NOMO-1 treated with dmso at 0.1 percent for 144 hours (cell line): ENCODE measurements around the gene IFT88.

Experiments used
- DNase-seq: peaks from one replicate; lab custom pipeline; 2025; ENCODE audit not compliant: unreplicated experiment; lab: John Stamatoyannopoulos, UW

Gene IFT88

DNA sequence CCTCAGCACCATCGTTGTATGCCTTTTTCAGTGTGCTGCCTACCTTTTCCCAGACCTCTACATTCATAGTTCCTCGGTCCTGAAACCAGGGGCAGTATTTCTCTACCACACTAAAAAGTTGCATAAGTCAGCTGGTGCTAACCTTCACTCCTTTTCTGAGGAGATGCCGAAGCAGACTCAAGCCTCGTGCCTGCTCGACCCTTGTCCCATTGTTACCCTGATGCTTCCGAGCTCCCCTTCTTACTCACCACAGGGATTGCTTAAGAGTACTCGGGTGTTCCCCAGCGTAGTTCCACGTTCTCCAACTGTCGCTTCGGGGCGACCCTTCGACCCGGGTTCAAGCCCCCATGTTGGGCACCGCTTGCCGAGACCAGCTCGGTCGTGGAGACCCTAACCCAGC is 117.6 kb downstream of the IFT88 start:
- no peak for DNase-seq

DNA sequence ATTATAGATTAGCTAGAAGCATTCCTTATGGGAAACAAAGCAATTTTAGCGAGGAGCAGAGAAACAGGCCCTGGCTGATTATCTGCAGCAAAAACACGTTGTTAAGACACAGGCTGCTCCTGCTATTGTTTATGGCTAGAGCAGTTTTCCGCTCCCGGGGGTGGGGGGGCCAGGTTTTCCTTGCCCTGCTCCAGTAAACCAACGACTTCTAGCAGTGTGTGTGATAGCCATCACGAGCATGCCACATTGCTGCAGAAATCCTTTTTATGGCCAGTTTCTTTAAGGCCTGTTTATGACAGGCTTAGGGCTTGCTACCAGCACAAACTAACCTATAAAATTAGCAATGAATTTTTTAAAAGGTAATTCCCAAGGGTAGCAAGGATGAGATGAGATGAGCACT is 118.1 kb downstream of the IFT88 start:
- no peak for DNase-seq

DNA sequence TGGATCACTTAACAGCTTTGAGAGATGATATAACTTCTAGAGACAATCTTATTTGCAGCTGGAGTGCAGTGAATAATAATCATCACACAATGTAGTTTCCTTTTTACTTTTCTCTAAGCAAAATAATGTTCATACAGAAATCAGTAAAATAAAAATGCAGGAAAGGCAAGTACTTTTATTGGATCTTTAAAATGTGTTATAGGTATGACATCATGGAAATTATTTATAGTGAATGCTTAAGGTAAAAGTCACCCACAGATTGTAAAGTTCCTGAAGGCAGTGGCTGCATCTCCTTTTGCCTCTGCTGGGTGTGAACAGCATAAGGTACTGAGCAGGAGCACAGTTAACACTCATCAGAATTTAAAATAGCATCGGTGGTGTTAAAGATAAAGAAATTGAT is 119.2 kb downstream of the IFT88 start:
- DNase-seq, result no peak

DNA sequence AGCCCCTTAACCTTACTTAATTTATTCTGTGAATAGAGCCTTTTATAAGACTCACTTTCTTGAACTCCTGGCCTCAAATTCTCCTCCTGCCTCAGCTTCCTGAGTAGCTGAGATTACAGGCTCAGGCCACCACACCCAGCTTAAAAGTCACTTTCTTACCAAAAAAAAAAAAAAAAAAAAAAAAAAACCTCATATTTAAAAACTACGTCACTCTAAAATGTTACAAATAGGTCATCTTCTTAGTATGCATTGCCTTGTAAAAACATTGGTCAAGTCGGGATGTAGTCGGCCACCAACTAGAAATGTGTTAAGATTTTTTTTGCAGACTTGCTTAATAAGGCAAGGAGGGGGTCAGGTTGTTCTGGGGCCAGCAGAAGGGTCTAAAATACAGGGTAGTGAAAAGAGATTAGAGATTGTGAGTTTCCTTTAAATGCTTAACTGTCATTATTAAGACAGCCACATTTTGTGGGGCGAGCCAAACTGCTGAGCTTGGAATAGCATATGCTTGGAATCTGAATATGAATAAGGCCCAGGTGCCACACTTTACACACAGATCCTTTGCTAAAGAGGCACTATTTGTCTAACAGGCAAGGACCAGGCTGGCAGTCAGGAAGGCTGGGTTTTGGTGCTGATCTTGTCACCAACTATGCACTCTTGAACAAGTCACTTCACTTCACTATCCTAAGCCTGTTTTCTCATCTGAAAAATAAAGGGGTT is 120.1 kb downstream of the IFT88 start:
- DNase-seq, result no peak

DNA sequence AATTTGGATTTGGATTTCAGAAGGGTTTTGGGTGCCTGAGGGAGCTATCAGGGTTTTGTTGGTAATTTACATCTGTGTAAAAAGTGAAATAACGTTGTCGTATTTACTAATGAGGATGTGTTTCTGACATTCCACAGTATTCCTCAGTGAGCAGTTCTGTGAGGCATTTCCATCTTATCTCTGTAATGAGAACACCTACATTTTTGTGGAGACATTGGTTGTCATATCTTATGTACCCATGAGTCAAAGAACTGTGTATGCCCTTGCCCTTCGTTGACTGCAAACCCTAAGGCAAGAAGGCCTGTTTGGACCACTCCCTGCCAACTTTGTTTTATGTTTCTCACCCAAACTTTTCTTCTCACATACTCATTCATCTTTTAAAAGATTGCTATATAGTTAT is 122.3 kb downstream of the IFT88 start:
- DNase-seq, result no peak

DNA sequence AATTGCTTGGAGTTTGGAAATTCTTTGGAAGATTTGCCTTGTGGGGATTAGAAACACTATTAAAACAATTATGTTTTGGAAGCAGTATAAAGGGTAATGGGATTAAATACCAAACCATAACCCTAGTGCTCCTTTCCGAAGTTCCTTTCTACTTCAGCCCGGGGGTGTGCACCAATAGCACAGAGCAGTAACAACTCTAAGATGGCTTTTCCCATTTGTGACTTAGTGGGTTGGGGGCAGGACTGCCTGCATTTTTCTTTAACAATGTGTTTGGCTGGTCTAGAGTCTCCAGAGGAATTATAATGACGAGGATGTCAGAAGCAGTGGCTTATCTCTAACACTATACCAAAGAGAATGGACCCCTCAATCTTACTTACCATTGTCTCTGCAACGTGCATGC is 124.7 kb downstream of the IFT88 start:
- no peak for DNase-seq

DNA sequence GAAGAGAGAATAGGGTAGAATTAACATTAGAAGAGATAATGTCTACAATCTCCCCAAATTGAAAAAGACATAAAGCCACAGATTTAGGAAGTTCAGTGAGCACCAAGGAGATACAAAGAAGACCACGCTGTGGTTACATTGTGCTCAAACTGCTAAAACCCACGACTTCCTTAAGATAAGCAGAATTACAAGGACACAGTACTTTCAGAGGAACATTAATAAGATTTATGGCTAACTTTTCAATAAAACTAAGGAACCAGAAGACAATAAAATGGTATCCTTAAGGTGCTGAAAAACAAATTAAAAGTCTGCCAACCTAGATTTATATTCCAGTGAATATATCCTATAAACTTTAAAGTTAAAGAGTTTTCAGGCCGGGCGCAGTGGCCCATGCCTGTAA is 129.1 kb downstream of the IFT88 start:
- peak; percentile 7 for DNase-seq

DNA sequence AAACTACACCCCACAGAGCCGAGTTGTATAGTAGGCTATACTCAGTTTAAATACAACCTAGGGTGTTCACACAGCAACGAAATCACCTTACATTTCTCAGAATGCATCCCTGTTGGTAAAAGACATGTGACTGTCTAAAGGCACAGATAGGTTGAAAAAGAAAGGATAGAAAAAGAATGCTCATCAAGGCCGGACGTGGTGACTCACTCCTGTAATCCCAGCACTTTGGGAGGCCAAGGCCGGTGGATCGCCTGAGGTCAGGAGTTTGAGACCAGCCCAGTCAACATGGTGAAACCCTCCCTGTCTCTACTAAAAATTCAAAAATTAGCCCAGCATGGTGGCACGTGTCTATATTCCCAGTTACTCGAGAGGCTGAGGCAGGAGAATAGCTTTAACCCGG is 132.8 kb downstream of the IFT88 start:
- no peak for DNase-seq

DNA sequence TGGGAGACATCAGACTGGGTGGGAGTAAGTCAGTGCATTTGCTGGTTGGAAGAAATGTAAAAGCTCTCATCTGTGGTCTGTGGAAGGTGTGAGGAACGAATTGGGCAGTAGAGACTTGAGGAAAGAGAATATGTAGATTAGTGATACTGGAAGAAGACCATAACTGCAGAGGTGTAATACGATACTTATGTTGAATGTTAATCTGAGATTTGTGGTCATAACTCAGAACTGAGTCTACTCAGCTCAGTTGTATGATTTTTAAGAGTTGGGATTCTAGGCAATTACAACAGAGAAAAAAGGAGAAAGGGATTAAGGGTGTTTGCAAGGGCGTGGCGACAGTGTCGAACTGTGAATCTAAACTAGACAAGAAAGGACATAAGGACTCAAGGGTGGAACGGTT is 133.3 kb downstream of the IFT88 start:
- DNase-seq, result no peak

DNA sequence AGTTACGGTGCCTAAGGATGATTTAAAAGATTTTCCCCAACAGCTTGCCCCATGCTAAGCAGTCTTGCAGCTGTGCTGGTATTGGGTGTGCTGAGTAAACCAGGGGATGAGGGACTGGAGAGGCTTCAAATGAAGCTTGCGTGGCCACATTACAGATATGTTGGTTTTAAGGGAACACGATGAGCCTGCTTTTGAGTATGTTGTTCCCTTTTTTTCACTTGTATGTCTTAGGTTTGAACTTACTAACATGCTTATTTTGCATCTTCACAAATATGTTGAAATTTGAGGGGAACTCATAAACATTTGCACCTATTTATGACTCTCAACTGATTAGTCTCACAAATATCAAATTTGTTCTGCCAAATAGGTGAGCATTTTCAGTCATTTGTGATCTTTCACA is 134.5 kb downstream of the IFT88 start:
- no peak for DNase-seq

DNA sequence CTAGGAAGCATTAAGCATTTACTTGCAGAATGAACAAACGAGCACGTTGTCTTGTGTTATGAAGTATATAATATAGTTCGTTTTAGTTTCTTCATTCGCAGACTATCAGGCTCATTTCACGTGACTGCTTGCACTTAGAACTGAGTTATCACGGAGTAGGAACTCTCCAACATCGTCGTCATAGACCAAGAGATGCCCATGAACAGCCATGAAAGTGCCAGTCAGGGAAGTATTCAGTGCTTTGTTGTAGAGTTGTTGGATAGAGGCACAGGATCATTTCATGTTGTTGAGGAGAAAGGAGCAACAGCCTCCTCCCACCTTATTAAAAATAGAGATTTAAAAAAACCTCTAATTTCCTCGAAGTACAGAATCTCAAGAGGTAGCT is 135.6 kb downstream of the IFT88 start:
- DNase-seq, result no peak

DNA sequence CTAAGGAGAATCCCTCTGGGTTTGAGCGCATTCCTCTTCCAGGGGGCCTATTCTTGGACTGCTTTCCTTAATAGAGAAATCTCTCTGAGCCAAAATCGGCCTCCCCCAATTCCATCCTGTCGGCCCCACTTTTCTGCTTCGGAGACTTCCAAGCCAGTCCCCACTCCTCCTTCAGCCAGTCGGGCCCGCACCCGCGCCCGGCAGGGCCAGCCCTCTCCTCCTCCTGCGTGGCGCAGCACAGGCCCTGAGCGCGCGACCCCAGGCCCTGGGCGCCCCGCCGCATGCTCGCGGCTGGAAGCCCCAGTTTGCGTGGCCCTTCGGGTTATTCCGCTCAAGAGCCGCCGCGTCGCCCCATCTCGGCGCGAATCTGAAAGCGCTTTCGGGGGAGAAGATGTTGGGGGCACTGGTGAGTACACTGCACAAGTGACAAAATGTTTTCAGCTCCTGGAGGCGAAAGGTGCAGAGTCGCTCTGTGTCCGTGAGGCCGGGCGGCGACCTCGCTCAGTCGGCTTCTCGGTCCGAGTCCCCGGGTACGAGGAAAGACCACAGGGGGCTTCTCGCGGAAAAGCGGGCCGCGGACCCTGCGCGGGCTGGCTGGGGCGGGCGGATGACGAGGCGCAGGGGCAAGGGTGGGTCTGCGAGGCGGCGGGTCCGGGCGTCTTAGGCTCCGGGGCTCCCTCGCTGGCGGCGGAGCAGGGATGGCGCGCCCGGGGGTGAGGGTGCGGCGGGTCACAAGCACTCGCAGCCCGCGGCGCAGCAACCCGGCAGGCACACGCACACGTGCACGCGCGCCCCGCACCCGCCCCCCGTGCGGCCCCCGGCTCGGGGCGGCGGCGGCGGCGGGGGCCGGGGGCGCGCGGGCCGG is 136.2 kb downstream of the IFT88 start, which contains the start of gene IL17D:
Gene IL17D (plus strand): TSS at position 785 of the 865 bp plus-strand sequence. CDS start 303 bp downstream, outside the sequence.
- DNase-seq, result peak; percentile 29

DNA sequence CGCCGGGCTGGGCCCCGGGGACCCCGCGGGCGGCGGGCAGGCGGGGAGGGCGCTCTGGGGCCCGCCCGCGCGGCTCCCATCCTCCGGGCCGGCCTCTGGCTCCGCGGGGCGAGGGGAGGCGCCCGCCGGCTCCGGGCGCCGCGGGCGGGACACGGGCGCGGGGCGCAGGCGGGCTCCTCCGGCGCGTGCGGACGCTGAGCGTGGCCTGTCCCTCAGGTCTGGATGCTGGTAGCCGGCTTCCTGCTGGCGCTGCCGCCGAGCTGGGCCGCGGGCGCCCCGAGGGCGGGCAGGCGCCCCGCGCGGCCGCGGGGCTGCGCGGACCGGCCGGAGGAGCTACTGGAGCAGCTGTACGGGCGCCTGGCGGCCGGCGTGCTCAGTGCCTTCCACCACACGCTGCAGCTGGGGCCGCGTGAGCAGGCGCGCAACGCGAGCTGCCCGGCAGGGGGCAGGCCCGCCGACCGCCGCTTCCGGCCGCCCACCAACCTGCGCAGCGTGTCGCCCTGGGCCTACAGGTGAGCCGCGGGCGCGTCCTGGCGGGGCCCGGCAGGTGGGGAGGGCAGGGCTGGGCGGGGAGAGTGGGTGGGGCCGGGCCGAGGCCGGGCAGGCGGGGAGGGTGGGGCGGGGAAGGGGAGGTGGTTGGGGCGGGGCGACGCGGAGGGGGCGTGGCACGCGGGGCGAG is 137.0 kb downstream of the IFT88 start:
- peak; percentile 89 for DNase-seq

DNA sequence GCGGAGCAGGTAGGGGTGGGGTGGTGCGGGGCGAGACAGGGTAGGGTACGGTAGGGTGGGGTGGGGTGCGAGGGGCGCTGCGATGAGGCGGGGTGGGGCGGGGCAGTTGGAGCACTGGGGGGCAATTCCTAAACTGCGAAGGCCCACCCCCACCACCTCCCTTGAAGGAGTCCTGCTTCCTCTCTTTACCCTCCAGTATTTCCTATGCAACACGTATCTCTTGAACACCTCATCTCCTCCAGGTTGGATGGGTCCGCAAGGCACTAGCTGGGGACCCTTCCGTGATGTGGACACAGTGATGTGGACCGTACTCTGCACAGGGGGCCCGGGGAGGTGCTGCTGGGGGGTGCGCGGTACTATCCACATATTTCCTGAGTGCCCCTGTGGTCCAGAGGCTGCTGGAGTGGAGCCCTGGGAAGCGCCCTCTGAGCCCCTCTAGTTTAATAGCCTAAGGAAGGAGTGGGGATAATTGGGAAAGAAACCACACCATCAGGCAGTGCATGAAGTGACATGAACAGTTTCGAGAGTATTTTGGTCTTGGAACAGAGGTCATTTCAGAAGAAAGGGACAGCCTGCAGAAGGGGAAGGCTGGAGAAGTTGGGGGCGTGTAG is 137.6 kb downstream of the IFT88 start:
- DNase-seq, result no peak

DNA sequence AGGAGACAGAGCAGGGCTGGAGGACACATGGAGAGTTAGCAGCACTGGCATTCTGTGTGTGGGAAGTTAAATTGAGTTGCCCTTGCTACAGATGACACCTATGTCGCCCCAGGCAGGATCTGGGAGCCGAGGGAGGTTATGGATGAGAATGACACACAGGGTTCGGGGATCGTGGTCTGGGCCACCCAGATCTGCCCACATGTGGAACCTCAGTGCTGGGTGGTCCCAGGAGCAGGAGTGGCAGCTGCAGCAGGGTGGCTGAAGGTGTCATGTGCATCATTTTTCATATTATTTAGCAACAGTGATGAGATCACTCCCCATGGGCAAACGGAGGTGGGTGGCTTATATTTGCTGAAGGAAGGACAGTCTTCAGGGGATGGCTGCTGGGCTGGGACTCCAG is 139.7 kb downstream of the IFT88 start:
- no peak for DNase-seq

DNA sequence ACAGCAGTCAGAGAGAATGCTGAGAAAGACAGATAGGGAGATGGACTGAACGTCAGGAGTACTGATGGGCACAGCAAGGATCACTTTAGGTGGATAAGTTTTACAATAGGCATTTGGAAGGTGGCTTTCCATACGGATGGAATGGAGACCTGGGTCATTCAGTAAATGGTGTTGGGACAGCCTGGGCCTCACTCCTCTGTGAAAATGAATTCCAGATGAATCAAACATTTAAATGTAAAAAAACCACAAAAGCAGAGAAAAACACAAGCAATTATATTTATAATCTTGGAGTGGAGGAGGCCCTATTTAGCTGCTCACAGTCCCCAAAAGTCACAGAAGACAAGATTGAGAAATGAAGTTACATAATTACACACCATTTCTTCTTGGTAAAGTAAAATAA is 141.3 kb downstream of the IFT88 start:
- DNase-seq, result no peak

DNA sequence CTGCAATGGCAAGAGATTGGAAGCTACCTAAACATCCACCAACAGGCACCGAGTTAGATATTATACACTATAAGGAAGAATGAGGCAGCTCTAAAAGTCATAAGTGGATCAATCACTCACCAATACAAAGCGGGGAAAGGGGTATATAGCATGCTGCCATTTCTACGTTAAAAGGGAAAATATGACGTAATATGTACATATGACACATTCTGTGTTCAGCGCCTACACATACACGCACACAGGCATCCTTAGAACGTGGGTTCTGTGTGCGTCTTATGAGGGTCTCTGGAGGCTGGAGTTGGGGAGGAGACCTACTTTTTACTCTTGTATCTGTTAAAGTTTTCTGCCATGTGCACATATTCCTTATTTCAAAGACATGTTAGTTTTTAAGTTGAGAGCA is 142.4 kb downstream of the IFT88 start:
- DNase-seq, result no peak

DNA sequence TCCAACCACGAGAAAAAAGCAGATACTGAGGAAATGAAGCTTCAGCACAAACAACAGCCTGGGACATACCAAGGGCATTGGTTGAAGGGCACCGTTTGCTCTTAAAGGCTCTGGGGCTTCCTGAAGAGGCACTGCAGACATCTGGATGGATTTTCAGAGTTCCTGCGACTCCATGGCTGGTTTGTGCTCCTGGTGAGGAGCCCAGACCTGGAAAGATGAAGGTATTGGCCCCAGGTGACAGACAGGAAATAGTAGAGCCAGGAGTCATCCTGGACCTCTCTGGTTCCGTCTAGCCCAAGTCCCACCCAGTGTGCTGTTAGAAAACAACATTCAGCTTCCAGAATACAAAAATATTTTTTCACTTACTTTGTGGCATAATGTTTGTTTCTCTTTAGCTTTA is 142.8 kb downstream of the IFT88 start:
- no peak for DNase-seq

DNA sequence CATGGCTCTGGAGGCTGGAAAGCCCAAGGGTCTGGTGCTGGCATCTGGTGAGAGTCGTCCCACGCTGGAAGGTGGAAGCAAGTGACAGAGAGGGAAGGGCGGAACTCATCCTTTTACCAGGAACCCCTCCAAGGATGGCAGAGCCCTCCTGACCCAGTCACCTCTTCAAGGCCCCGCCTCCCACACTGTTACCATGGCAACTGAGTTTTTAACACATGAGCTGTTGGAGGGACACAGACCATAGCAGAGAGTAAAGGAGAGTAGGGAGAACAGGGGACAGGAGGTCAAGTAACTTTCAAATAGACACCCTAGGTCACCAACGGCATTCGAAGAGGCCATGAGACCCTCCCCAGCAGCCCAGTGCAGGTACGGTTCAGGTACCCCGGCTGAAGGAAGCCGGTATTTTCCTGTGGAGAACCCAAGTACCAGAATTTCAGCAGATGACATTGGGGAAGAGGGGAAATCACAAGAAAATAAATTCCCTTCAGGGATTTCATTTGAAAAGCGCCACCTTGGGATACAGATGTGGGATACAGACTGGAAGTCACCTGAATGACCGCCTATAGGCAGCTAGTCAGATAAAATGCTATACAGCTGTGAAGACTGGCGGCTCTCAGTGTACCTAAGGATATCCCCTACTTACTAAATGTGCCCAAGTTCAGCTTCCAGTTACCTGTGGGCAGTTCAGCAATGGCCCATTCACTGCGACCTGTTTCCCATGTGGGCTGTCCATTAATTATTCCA is 144.5 kb downstream of the IFT88 start:
- no peak for DNase-seq

DNA sequence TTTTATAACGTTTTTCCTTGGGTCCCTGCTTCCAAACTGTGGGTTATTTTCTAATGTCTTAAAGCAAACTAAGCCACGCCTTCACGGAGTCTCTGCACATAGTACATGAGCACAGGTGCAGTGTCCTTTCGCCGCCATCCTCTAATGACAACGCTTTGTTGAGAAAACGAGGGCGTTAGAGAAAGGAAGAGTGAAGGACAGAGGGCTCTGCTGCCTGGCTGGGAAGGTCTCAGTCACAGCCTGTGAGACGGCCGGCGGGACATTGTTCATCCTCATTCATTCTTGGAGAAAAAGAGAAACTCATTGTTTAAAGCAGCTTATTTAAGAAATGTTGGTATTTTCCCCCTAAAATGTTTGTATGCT is 146.0 kb downstream of the IFT88 start:
- DNase-seq, result no peak

DNA sequence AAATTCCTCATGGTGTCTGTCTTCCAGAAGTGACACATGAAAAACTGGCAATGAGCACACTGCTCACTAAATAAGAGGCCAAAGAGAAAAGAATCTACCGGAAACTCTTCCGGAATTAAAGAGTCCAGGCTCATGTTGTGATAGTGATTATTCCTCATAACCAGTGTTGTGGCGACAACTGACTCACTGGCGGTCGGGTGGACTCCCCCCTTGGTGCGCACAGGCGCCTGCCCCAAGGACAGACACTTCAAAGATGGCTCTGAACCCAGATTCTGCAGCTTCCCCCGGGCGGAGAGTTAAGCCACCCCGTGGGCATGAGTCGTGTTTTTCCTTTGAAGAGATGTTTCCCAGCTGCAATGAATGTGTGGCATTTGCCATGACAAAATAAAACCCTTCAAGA is 146.8 kb downstream of the IFT88 start:
- DNase-seq, result no peak
